GM12878 (cell line): ENCODE data around the gene NSG1. TPM values are rescaled to one million over a fixed set of nuclear protein-coding genes. Genes with fewer than 3 reads are reported as not detected.

Experiments used
- ATAC-seq: fragments of 200-7000 bp; cut with Tn5 transposase; 3 replicates; pipeline ENCODE4 v1.9.1; 2020; ENCODE audit warnings: mild to moderate bottlenecking, moderate library complexity
- BruUV-seq: library from RNA; stranded (reverse); fragments of 400-500 nt; replicated peaks from 2 replicates; lab custom pipeline; 2021; lab: Mats Ljungman, UMichigan
- CTCF ChIA-PET: fragments of 300-600 bp; sonication (Branson Sonifier 250); formaldehyde crosslinking; extraction: SDS; loops from one replicate; lab custom pipeline; 2021; ENCODE audit warnings: inconsistent platforms; lab: Yijun Ruan, JAX
- POLR2A ChIA-PET: fragments of 350-600 bp; formaldehyde crosslinking; extraction: SDS; loops from one replicate; lab custom pipeline; 2021; ENCODE audit warnings: inconsistent platforms; lab: Charles Lee
- RAD21 ChIA-PET: fragments of 300-600 bp; sonication (Branson Sonifier 250); formaldehyde crosslinking; loops from one replicate; lab custom pipeline; 2023; ENCODE audit warnings: antibody characterized with exemption; ENCODE audit not compliant: unreplicated experiment; lab: Charles Lee
- SMC1A ChIA-PET: fragments of 300-600 bp; sonication (Branson Sonifier 250); formaldehyde crosslinking; loops from one replicate; lab custom pipeline; 2023; ENCODE audit not compliant: unreplicated experiment, uncharacterized antibody; lab: Charles Lee
- DNase-seq: peaks from one replicate; pipeline ENCODE4 v3.0.0-alpha.2; 2011; ENCODE audit warnings: low read depth, low spot score
- FAIRE-seq: peaks from 3 replicates; lab custom pipeline; 2011; peaks lifted over from hg19 to GRCh38; lab: Jason Lieb, UNC
- H2AFZ ChIP-seq: 2 replicates; pipeline ENCODE4 v1.6.0; 2011; ENCODE audit warnings: low read depth, low read length, control low read depth; ENCODE audit not compliant: control insufficient read depth
- H3K27ac ChIP-seq: 2 replicates; pipeline ENCODE4 v1.5.1; 2011; ENCODE audit warnings: control low read depth; ENCODE audit not compliant: control insufficient read depth, insufficient read depth
- H3K27me3 ChIP-seq, 2 experiments: replicated peaks in 1 of 2; 2 replicates each; pipeline versions ENCODE4 v1.6.0 to v1.6.1; 2011; ENCODE audit warnings: low read length in 1 of 2; ENCODE audit not compliant: control insufficient read depth in 2 of 2, insufficient read depth in 2 of 2
- H3K36me3 ChIP-seq, 2 experiments: 2 replicates each; pipeline ENCODE4 v1.5.1; 2011; ENCODE audit warnings: low read length in 1 of 2; ENCODE audit not compliant: control insufficient read depth in 2 of 2, insufficient read depth in 2 of 2
- H3K4me1 ChIP-seq: 2 replicates; pipeline ENCODE4 v1.6.1; 2011; ENCODE audit warnings: mild to moderate bottlenecking, low read length, moderate library complexity, mixed read lengths; ENCODE audit not compliant: control insufficient read depth, insufficient read depth
- H3K4me2 ChIP-seq: 2 replicates; pipeline ENCODE4 v1.6.0; 2011; ENCODE audit warnings: control low read depth; ENCODE audit not compliant: control insufficient read depth, insufficient read depth
- H3K4me3 ChIP-seq: fragments of 200-600 bp; sonication (generic); 2 replicates; pipeline ENCODE4 v1.5.1; 2016
- H3K79me2 ChIP-seq: 2 replicates; pipeline ENCODE4 v1.6.0; 2011; ENCODE audit warnings: low read length; ENCODE audit not compliant: control insufficient read depth, insufficient read depth
- H3K9ac ChIP-seq: 2 replicates; pipeline ENCODE4 v1.8.0; 2011; ENCODE audit warnings: low read length, control low read depth, mixed read lengths; ENCODE audit not compliant: control insufficient read depth, insufficient read depth
- H3K9me3 ChIP-seq: replicated peaks from 3 replicates; pipeline ENCODE4 v1.5.1; 2011; ENCODE audit warnings: mild to moderate bottlenecking, low read length; ENCODE audit not compliant: control insufficient read depth, insufficient read depth
- H4K20me1 ChIP-seq: 2 replicates; pipeline ENCODE4 v1.6.0; 2011; ENCODE audit not compliant: control insufficient read depth, insufficient read depth
- BCLAF1 ChIP-seq: fragments of 450-650 bp; IDR thresholded peaks from 2 replicates; pipeline ENCODE4 v1.6.1; 2017; ENCODE audit warnings: antibody characterized with exemption, mild to moderate bottlenecking, moderate library complexity
- BRCA1 ChIP-seq: IDR thresholded peaks from 2 replicates; pipeline ENCODE4 v1.6.1; 2011; ENCODE audit warnings: low read depth, low read length, improper control_type of control experiment
- EGR1 ChIP-seq, 2 experiments: IDR thresholded peaks; 1 replicate in 1 of 2; 2 replicates in 1 of 2; pipeline ENCODE4 v1.6.1; 2011 to 2012; ENCODE audit warnings: low read depth in 2 of 2, low read length in 2 of 2, borderline replicate concordance in 1 of 2, mild to moderate bottlenecking in 1 of 2, moderate library complexity in 1 of 2
- HDAC2 ChIP-seq: fragments of 200-600 bp; sonication (generic); IDR thresholded peaks from 2 replicates; pipeline ENCODE4 v1.6.1; 2017
- IRF4 ChIP-seq: IDR thresholded peaks from 2 replicates; pipeline ENCODE4 v1.6.1; 2011; ENCODE audit warnings: low read depth, low read length
- JUND ChIP-seq: IDR thresholded peaks from 2 replicates; pipeline ENCODE4 v1.6.1; 2012; ENCODE audit warnings: low read depth, mild to moderate bottlenecking, low read length, improper control_type of control experiment, moderate library complexity
- MTA3 ChIP-seq: IDR thresholded peaks from 2 replicates; pipeline ENCODE4 v1.6.1; 2012; ENCODE audit warnings: low read length, inconsistent platforms, borderline replicate concordance
- NFYA ChIP-seq: IDR thresholded peaks from 2 replicates; pipeline ENCODE4 v1.6.1; 2011; ENCODE audit warnings: low read depth, mild to moderate bottlenecking, low read length, improper control_type of control experiment, borderline replicate concordance
- NR2C2 ChIP-seq: IDR thresholded peaks from 2 replicates; pipeline ENCODE4 v1.6.1; 2011; ENCODE audit warnings: borderline replicate concordance, low read depth; ENCODE audit not compliant: control insufficient read depth, insufficient read length
- PAX5 ChIP-seq: IDR thresholded peaks from 2 replicates; pipeline ENCODE4 v1.6.1; 2011; ENCODE audit warnings: low read depth, low read length, borderline replicate concordance
- RB1 ChIP-seq: fragments of 450-650 bp; formaldehyde crosslinking; IDR thresholded peaks from 2 replicates; pipeline ENCODE4 v1.6.1; 2017; ENCODE audit warnings: mild to moderate bottlenecking, borderline replicate concordance
- RFX5 ChIP-seq: IDR thresholded peaks from 2 replicates; pipeline ENCODE4 v1.6.1; 2011; ENCODE audit warnings: low read depth, low read length, improper control_type of control experiment
- SIX5 ChIP-seq: IDR thresholded peaks from 2 replicates; pipeline ENCODE4 v1.6.1; 2011; ENCODE audit warnings: mild to moderate bottlenecking, low read depth, low read length, moderate library complexity; ENCODE audit not compliant: severe bottlenecking
- SMAD5 ChIP-seq: IDR thresholded peaks from 2 replicates; pipeline ENCODE4 v1.6.1; 2016; ENCODE audit warnings: antibody characterized with exemption, low read depth
- WRNIP1 ChIP-seq: IDR thresholded peaks from 2 replicates; pipeline ENCODE4 v1.6.1; 2011; ENCODE audit warnings: low read depth, low read length, improper control_type of control experiment, borderline replicate concordance
- YY1 ChIP-seq: IDR thresholded peaks from 2 replicates; pipeline ENCODE4 v1.6.1; 2011; ENCODE audit warnings: low read depth, mild to moderate bottlenecking, low read length
- WGBS: methylation state at CpG from one replicate; pipeline ENCODE4 v1.1.6; 2016; ENCODE audit warnings: low lambda C conversion rate; ENCODE audit not compliant: insufficient replicate concordance, insufficient coverage; ENCODE audit errors: missing lambda C conversion rate; 5-methylcytosine and 5-hydroxymethylcytosine counted together
- in situ Hi-C: fragments of 300-500 bp; cut with MboI; formaldehyde crosslinking; loops from 9 replicates; pipeline ENCODE4 v1.14.3; 2018; ENCODE audit warnings: mixed read lengths
- intact Hi-C: fragments of 100-400 bp; cut with micrococcal nuclease; formaldehyde crosslinking; loops from one replicate; pipeline ENCODE4 v1.14.2; 2022; ENCODE audit not compliant: unreplicated experiment
- polyA plus RNA-seq, 11 experiments: library from polyadenylated mRNA; depleted of rRNA in 4 of 11; unstranded in 6 of 11; stranded (reverse) in 5 of 11; fragments of >200 nt; fragmentation: Nextera tagmentation in 4 of 11; fragmentation: Illumina TruSeq in 1 of 11; extraction: Ambion mirVana in 4 of 11; extraction: Trizol in 1 of 11; gene quantifications; 1 replicate in 1 of 11; 2 replicates in 10 of 11; pipeline versions ENCODE4 v1.2.1 to v1.2.3, GENCODE V29; 2011 to 2016; ENCODE audit warnings: inconsistent platforms in 2 of 11, missing spikeins in 2 of 11, low read depth in 1 of 11
- total RNA-seq, 4 experiments: library from RNA; depleted of rRNA in 3 of 4; stranded (reverse); fragments of >200 nt in 3 of 4; fragmentation: Illumina TruSeq in 1 of 4; extraction: Trizol in 1 of 4; gene quantifications; 2 replicates each; pipeline versions ENCODE4 v1.2.1 to v1.2.3, GENCODE V29; 2013 to 2021
- TF ChIP-seq, protein P1 (sequence below): fragments of 450-650 bp; IDR thresholded peaks from 2 replicates; pipeline ENCODE4 v1.6.1; 2016; ENCODE audit warnings: mild to moderate bottlenecking, moderate library complexity, borderline replicate concordance

Gene NSG1
- total and polyA plus RNA-seq, 10 of the 15 experiments (the other 5 are each of a cell fraction or from before 2014, with no cell fraction given) = 0.03 to 0.19 (median 0.10) TPM; not detected in 5

DNA sequence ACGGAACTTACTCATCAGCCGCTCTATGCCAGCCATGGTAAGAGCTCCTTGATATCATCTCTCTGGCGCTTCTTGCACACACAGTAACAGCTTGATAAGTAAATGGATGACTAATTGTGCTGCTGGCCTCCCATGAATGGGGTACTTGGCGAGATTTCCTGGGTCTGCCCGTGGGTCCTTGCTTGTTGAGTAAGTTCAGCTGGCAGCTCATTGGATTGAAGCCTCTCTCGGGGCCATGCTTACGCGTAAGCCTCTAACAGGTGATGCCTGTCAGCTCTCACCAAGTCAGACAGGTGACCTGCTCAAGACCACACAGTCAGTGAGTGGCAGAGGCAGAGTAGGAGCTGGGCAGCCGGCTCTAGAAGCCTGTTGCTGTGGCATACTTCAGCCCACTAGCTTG is 7.7 kb downstream of the NSG1 start:
- Histone ChIP-seq H2AFZ (no peak overlapping the region), H3K9ac (no peak overlapping the region), H3K4me2 (no peak overlapping the region), H3K27me3 (peaks cover 0 to under 1% of the 10 kb centered on the region in 2 experiments; a peak in 2 of 4 replicates), H3K27ac (no peak overlapping the region), H3K9me3 (no peaks in the 10 kb centered on the region), H3K4me3 (no peak overlapping the region), H3K4me1 (no peaks in the 10 kb centered on the region), H4K20me1 (no peaks in the 10 kb centered on the region), H3K79me2 (no peaks in the 10 kb centered on the region), H3K36me3 (no peaks in the 10 kb centered on the region)
- POLR2A ChIA-PET = no interaction called here
- intact Hi-C loops = no loop called here
- FAIRE-seq = no peak
- TF ChIP-seq YY1 = no peak
- TF ChIP-seq EGR1 (IDR thresholded peaks at IDR 0.05; ENCODE audit: borderline replicate concordance in 1 of 2, low read depth in 2 of 2, low read length in 2 of 2) = no peak
- TF ChIP-seq BRCA1 = no peak
- no peak for TF ChIP-seq SMAD5
- TF ChIP-seq WRNIP1 = no peak
- no peak for TF ChIP-seq SIX5
- no peak for TF ChIP-seq MTA3
- no peak for TF ChIP-seq PAX5
- TF ChIP-seq, protein P1, sequence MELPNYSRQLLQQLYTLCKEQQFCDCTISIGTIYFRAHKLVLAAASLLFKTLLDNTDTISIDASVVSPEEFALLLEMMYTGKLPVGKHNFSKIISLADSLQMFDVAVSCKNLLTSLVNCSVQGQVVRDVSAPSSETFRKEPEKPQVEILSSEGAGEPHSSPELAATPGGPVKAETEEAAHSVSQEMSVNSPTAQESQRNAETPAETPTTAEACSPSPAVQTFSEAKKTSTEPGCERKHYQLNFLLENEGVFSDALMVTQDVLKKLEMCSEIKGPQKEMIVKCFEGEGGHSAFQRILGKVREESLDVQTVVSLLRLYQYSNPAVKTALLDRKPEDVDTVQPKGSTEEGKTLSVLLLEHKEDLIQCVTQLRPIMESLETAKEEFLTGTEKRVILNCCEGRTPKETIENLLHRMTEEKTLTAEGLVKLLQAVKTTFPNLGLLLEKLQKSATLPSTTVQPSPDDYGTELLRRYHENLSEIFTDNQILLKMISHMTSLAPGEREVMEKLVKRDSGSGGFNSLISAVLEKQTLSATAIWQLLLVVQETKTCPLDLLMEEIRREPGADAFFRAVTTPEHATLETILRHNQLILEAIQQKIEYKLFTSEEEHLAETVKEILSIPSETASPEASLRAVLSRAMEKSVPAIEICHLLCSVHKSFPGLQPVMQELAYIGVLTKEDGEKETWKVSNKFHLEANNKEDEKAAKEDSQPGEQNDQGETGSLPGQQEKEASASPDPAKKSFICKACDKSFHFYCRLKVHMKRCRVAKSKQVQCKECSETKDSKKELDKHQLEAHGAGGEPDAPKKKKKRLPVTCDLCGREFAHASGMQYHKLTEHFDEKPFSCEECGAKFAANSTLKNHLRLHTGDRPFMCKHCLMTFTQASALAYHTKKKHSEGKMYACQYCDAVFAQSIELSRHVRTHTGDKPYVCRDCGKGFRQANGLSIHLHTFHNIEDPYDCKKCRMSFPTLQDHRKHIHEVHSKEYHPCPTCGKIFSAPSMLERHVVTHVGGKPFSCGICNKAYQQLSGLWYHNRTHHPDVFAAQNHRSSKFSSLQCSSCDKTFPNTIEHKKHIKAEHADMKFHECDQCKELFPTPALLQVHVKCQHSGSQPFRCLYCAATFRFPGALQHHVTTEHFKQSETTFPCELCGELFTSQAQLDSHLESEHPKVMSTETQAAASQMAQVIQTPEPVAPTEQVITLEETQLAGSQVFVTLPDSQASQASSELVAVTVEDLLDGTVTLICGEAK = no peak
- no peak for TF ChIP-seq IRF4
- TF ChIP-seq JUND = no peak
- no peak for TF ChIP-seq NR2C2
- TF ChIP-seq BCLAF1 = no peak
- TF ChIP-seq RB1 = no peak
- TF ChIP-seq NFYA = no peak
- no peak for TF ChIP-seq HDAC2
- no peak for TF ChIP-seq RFX5
- no peak for ATAC-seq
- CTCF ChIA-PET = interaction anchor here (0.6 to 0.8 kb wide), 2 partner anchors 17 to 1606 kb away, joined by 3 read pairs; no protein-coding TSS in a partner anchor
- RAD21 ChIA-PET = no interaction called here
- SMC1A ChIA-PET = no interaction called here
- no peak for DNase-seq
- 44% methylated on average over 9 of the region's 9 CpGs for WGBS
- in situ Hi-C loops = no loop called here
- no TSS peak for BruUV-seq
